Glutamatergic neuron (in vitro differentiated cells): ENCODE data around the gene KLF17. TPM values are rescaled to one million over a fixed set of nuclear protein-coding genes. Genes with fewer than 3 reads are reported as not detected.

Experiments used
- DNase-seq: peaks from one replicate; pipeline ENCODE4 v3.0.0; 2022
- H3K27ac Mint-ChIP-seq: one replicate; pipeline ENCODE4 v1.8.0; 2020; ENCODE audit warnings: mild to moderate bottlenecking, mixed read lengths, inconsistent platforms; ENCODE audit not compliant: unreplicated experiment
- H3K27me3 Mint-ChIP-seq: one replicate; pipeline ENCODE4 v1.8.0; 2020; ENCODE audit warnings: mild to moderate bottlenecking, moderate library complexity, mixed read lengths, inconsistent platforms; ENCODE audit not compliant: unreplicated experiment
- H3K36me3 Mint-ChIP-seq: one replicate; pipeline ENCODE4 v1.8.0; 2020; ENCODE audit warnings: mild to moderate bottlenecking, mixed read lengths, inconsistent platforms; ENCODE audit not compliant: unreplicated experiment
- H3K4me1 Mint-ChIP-seq: one replicate; pipeline ENCODE4 v1.8.0; 2020; ENCODE audit warnings: mild to moderate bottlenecking, low read depth, mixed read lengths, inconsistent platforms; ENCODE audit not compliant: unreplicated experiment
- H3K4me3 Mint-ChIP-seq: one replicate; pipeline ENCODE4 v1.8.0; 2020; ENCODE audit warnings: mild to moderate bottlenecking, mixed read lengths, inconsistent platforms; ENCODE audit not compliant: unreplicated experiment
- H3K9me3 Mint-ChIP-seq: one replicate; pipeline ENCODE4 v1.8.0; 2020; ENCODE audit warnings: mild to moderate bottlenecking, moderate library complexity, mixed read lengths, inconsistent platforms; ENCODE audit not compliant: unreplicated experiment
- total RNA-seq: library from RNA; stranded (reverse); fragmentation: NEBNext Ultra II Directional; extraction: Animal tissue kit (Norgen Biotek cat#: 25700); gene quantifications from one replicate; pipeline ENCODE4 v1.2.1, GENCODE V29; 2021; ENCODE audit not compliant: unreplicated experiment
- TF ChIP-seq, protein P1 (sequence below): fragments of 200-600 bp; sonication (generic); IDR thresholded peaks from one replicate; pipeline ENCODE4 v1.5.0; 2021; ENCODE audit not compliant: partially characterized antibody, unreplicated experiment

Gene KLF17
- total RNA-seq, 1 donor from 2014 or later, result 10.9 TPM

DNA sequence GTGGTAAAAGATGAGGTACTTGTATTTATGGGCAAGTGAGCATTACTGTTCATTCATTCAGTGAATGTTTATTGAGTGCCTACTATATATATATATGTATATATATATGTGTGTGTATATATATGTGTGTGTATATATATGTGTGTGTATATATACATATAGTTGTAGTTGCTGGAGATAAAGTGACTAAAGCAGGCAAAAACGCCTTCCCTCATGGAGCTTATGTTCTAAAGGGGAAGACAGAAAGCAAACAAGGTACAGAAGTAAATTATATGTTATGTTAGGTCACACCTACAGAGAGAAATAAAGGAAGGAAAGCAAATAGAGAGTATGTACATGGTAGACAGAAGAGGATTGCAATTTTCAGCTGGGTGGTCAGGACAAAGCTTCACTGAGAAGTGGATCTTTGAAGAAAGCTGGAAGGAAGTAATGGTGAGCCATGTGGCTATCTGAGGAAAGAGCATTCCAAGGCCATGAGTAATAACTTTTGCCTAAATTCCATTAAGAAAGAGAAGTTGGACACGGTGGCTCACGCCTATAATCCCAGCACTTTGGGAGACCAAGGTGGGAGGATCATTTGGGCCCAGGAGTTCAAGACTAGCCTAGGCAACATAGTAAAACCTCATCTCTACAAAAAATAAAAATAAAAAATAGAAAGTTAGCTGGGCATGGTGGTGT lies 33.5 kb upstream of the KLF17 start:
- TF ChIP-seq, protein P1, sequence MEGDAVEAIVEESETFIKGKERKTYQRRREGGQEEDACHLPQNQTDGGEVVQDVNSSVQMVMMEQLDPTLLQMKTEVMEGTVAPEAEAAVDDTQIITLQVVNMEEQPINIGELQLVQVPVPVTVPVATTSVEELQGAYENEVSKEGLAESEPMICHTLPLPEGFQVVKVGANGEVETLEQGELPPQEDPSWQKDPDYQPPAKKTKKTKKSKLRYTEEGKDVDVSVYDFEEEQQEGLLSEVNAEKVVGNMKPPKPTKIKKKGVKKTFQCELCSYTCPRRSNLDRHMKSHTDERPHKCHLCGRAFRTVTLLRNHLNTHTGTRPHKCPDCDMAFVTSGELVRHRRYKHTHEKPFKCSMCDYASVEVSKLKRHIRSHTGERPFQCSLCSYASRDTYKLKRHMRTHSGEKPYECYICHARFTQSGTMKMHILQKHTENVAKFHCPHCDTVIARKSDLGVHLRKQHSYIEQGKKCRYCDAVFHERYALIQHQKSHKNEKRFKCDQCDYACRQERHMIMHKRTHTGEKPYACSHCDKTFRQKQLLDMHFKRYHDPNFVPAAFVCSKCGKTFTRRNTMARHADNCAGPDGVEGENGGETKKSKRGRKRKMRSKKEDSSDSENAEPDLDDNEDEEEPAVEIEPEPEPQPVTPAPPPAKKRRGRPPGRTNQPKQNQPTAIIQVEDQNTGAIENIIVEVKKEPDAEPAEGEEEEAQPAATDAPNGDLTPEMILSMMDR, result no peak
- Mint-ChIP-seq H3K27ac (no peak overlapping the region), H3K4me3 (no peak overlapping the region), H3K4me1 (no peaks in the 10 kb centered on the region), H3K36me3 (peaks cover 3% of the 10 kb centered on the region), H3K27me3 (peaks cover 5% of the 10 kb centered on the region), H3K9me3 (no peaks in the 10 kb centered on the region)
- DNase-seq, result no peak

GRCh38 chr1:44086692-44087474 lies 31.7 kb upstream of the KLF17 start:
- H3K4me3 Mint-ChIP-seq, result no peak overlapping the region
- no peaks in the 10 kb centered on the region for H3K4me1 Mint-ChIP-seq
- DNase-seq, result no peak
- H3K27ac Mint-ChIP-seq, result no peak overlapping the region
- peaks cover 3% of the 10 kb centered on the region for H3K36me3 Mint-ChIP-seq
- peaks cover 5% of the 10 kb centered on the region for H3K27me3 Mint-ChIP-seq
- TF ChIP-seq, protein P1, result no peak
- H3K9me3 Mint-ChIP-seq, result peaks cover 4% of the 10 kb centered on the region

DNA sequence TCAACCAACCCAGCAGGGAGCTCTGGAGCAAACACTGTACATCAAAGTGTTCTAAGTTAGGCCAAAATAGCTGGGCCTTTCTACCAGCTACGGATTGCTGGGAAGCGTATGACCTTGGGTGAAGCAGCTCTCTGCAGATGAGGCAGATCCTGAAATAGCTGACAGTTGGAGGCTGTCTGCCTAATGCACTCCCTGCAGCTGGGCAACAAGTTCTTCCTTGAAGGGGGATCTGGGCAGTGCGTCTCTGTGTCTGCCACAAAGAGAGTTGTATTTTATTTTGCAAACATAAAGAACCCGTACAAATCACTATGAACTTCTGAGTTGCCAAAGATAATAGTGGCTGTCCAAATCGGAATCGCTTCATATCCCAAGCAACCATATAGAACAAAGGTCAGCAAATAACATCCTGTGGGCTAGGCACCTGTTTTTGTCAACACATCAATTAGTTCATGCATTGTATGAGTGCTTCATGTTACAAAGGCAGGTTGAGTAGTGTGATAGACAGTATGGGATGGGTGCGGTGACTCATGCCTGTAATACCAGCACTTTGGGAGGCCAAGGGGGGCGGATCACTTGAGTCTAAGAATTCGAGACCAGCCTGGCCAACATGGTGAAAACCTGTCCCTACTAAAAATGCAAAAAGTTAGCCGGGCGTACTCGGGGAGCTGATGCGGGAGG lies 29.1 kb upstream of the KLF17 start:
- peaks cover 5% of the 10 kb centered on the region for H3K27me3 Mint-ChIP-seq
- no peaks in the 10 kb centered on the region for H3K4me1 Mint-ChIP-seq
- no peak for DNase-seq
- H3K36me3 Mint-ChIP-seq, result peaks cover 3% of the 10 kb centered on the region
- no peak overlapping the region for H3K4me3 Mint-ChIP-seq
- TF ChIP-seq, protein P1, result no peak
- H3K9me3 Mint-ChIP-seq, result peaks cover 4% of the 10 kb centered on the region
- no peak overlapping the region for H3K27ac Mint-ChIP-seq

GRCh38 chr1:44090429-44091252 lies 28.0 kb upstream of the KLF17 start:
- TF ChIP-seq, protein P1, result no peak
- Mint-ChIP-seq H3K4me3 (no peak overlapping the region), H3K27me3 (peaks cover 4% of the 10 kb centered on the region), H3K9me3 (peaks cover 6% of the 10 kb centered on the region), H3K36me3 (peaks cover 3% of the 10 kb centered on the region), H3K27ac (no peak overlapping the region), H3K4me1 (no peaks in the 10 kb centered on the region)
- no peak for DNase-seq
